ENCODE results near the gene OSBPL8. TPM values are rescaled to one million over a fixed set of nuclear protein-coding genes. Genes with fewer than 3 reads are reported as not detected.
"Not testable (repeated sequence)": the region's sequence is repeated elsewhere in the genome, so short reads cannot be mapped to it uniquely, and the experiment has no call there.

The OSBPL8 gene
- total RNA-seq, 4 donors from 2014 or later, result 15.5 to 241 (median 29.4) TPM

- H3K27ac ChIP-seq, result no peak overlapping the region
- in situ Hi-C loops (cut with MboI; ENCODE audit: low pct_ligation_motif_present in 1 of 4, low pct_unique_long_range_greater_than_20kb in 1 of 4, low sequenced_read_pairs in 3 of 4) (no loop called here), intact Hi-C loops (cut with DNase I; ENCODE audit: low total_unique reads) (no loop called here)
- DNase-seq, result no peak
- TF ChIP-seq POLR2AphosphoS5 (IDR thresholded peaks at IDR 0.05) (no peak), CTCF (IDR thresholded peaks at IDR 0.05) (no peak), EP300 (IDR thresholded peaks at IDR 0.05; ENCODE audit: low read depth) (no peak), POLR2A (IDR thresholded peaks at IDR 0.05) (no peak)
- H3K36me3 ChIP-seq, result no peaks in the 10 kb centered on the region
- H3K9me3 ChIP-seq, result no peaks in the 10 kb centered on the region
- H3K27me3 ChIP-seq, result peaks cover 8% of the 10 kb centered on the region
- 50 to 79% methylated on average over 2 to 5 of the region's 5 CpGs for WGBS, 2 donors (ENCODE audit: low coverage in 1 of 2)
- H3K4me3 ChIP-seq, result no peak overlapping the region
- peaks cover 0 to 3% (median 0%) of the 10 kb centered on the region in 4 donors for H3K4me1 ChIP-seq
Measured at GRCh38 chr12:76519538-76519937, 40.0 kb downstream of the OSBPL8 start.

GRCh38 chr12:76518699-76519098 lies 40.9 kb downstream of the OSBPL8 start:
- H3K4me1 ChIP-seq, result peaks cover 0 to 3% (median 0%) of the 10 kb centered on the region in 4 donors
- TF ChIP-seq EP300 (IDR thresholded peaks at IDR 0.05; ENCODE audit: low read depth) (no peak), POLR2A (IDR thresholded peaks at IDR 0.05) (no peak), POLR2AphosphoS5 (IDR thresholded peaks at IDR 0.05) (no peak), CTCF (IDR thresholded peaks at IDR 0.05) (no peak)
- no peak overlapping the region for H3K4me3 ChIP-seq
- no peak overlapping the region for H3K27ac ChIP-seq
- H3K27me3 ChIP-seq, result peaks cover 3% of the 10 kb centered on the region
- in situ Hi-C loops (cut with MboI; ENCODE audit: low pct_ligation_motif_present in 1 of 4, low pct_unique_long_range_greater_than_20kb in 1 of 4, low sequenced_read_pairs in 3 of 4), result no loop called here
- DNase-seq, result no peak
- 88 to 90% methylated on average over 1 to 2 of the region's 2 CpGs for WGBS, 2 donors (ENCODE audit: low coverage in 1 of 2)
- intact Hi-C loops (cut with DNase I; ENCODE audit: low total_unique reads), result no loop called here
- H3K36me3 ChIP-seq, result no peaks in the 10 kb centered on the region
- H3K9me3 ChIP-seq, result no peaks in the 10 kb centered on the region

GRCh38 chr12:76515271-76515670 lies 44.3 kb downstream of the OSBPL8 start:
- intact Hi-C loops (cut with DNase I; ENCODE audit: low total_unique reads), result no loop called here
- 93 to 100% methylated on average over 2 to 4 of the region's 4 CpGs for WGBS, 2 donors (ENCODE audit: low coverage in 1 of 2)
- no peaks in the 10 kb centered on the region for H3K9me3 ChIP-seq

GRCh38 chr12:76511116-76511716 lies 48.4 kb downstream of the OSBPL8 start:
- intact Hi-C loops (cut with DNase I; ENCODE audit: low total_unique reads); H3K4me3 ChIP-seq; H3K36me3 ChIP-seq; H3K27ac ChIP-seq; DNase-seq; H3K27me3 ChIP-seq; H3K4me1 ChIP-seq; H3K9me3 ChIP-seq; in situ Hi-C loops (cut with MboI; ENCODE audit: low pct_ligation_motif_present in 1 of 4, low pct_unique_long_range_greater_than_20kb in 1 of 4, low sequenced_read_pairs in 3 of 4): not testable (repeated sequence)
- WGBS, 2 donors (ENCODE audit: low coverage in 1 of 2), result 78 to 88% methylated on average over 2 to 4 of the region's 4 CpGs

More at GRCh38 chr12:76515271-76515670, 44.3 kb downstream of the OSBPL8 start:
- DNase-seq, result no peak
- Histone ChIP-seq H3K27me3 (no peaks in the 10 kb centered on the region), H3K36me3 (no peaks in the 10 kb centered on the region), H3K4me3 (no peak overlapping the region), H3K27ac (no peak overlapping the region), H3K4me1 (peaks cover 0 to 3% (median 0%) of the 10 kb centered on the region in 4 donors)
- in situ Hi-C loops (cut with MboI; ENCODE audit: low pct_ligation_motif_present in 1 of 4, low pct_unique_long_range_greater_than_20kb in 1 of 4, low sequenced_read_pairs in 3 of 4), result no loop called here
- TF ChIP-seq POLR2A (IDR thresholded peaks at IDR 0.05) (no peak), CTCF (IDR thresholded peaks at IDR 0.05) (no peak), POLR2AphosphoS5 (IDR thresholded peaks at IDR 0.05) (no peak), EP300 (IDR thresholded peaks at IDR 0.05; ENCODE audit: low read depth) (no peak)

Data from transverse colon (tissue), 4 donors.